A549 (cell line): ENCODE measurements around the gene THPO. TPM values are rescaled to one million over a fixed set of nuclear protein-coding genes. Genes with fewer than 3 reads are reported as not detected.

ENCODE experiments used
- ATAC-seq, 2 experiments: fragments of 200-7000 bp in 1 of 2; fragments of >200 bp in 1 of 2; cut with Nextera tagmentation in 1 of 2; cut with Tn5 transposase in 1 of 2; 3 replicates each; pipeline versions ENCODE4 v1.8.0 to v1.9.1; 2018 to 2020; ENCODE audit warnings: mild to moderate bottlenecking in 1 of 2, moderate library complexity in 1 of 2
- CTCF ChIA-PET: fragments of 300-600 bp; sonication (Branson Sonifier 250); formaldehyde crosslinking; extraction: SDS; loops from one replicate; lab custom pipeline; 2021; ENCODE audit warnings: antibody characterized with exemption, inconsistent platforms; lab: Yijun Ruan, JAX
- POLR2A ChIA-PET: fragments of 350-600 bp; formaldehyde crosslinking; extraction: SDS; loops from one replicate; lab custom pipeline; 2021; ENCODE audit warnings: antibody characterized with exemption, inconsistent platforms; lab: Yijun Ruan, JAX
- DNase-seq, 2 experiments: peaks; one replicate each; pipeline versions ENCODE4 v3.0.0 to v3.0.0-alpha.2; 2011 to 2016; ENCODE audit warnings: low read depth in 1 of 2, low spot score in 1 of 2
- FAIRE-seq: peaks from 2 replicates; lab custom pipeline; 2011; peaks lifted over from hg19 to GRCh38; lab: Jason Lieb, UNC
- H3K27ac ChIP-seq, 2 experiments: fragments of >200 bp; sonication (Bioruptor Twin); formaldehyde crosslinking; 3 replicates each; pipeline ENCODE4 v1.5.1; 2016 to 2017
- H3K4me1 ChIP-seq: fragments of >200 bp; sonication (Bioruptor Twin); formaldehyde crosslinking; 3 replicates; pipeline ENCODE4 v1.6.1; 2016
- H3K4me2 ChIP-seq: fragments of >200 bp; sonication (Bioruptor Twin); formaldehyde crosslinking; 3 replicates; pipeline ENCODE4 v1.6.1; 2016
- H3K4me3 ChIP-seq: fragments of >200 bp; sonication (Bioruptor Twin); formaldehyde crosslinking; 3 replicates; pipeline ENCODE4 v1.5.1; 2016
- H3K9me3 ChIP-seq: fragments of >200 bp; sonication (Bioruptor Twin); formaldehyde crosslinking; 3 replicates; pipeline ENCODE4 v1.6.1; 2016
- CEBPB ChIP-seq, 2 experiments: fragments of >200 bp in 1 of 2; sonication (Bioruptor Twin) in 1 of 2; formaldehyde crosslinking in 1 of 2; IDR thresholded peaks; 2 replicates each; pipeline ENCODE4 v1.6.1; 2012 to 2016
- CHD4 ChIP-seq: fragments of 200-600 bp; sonication (generic); IDR thresholded peaks from 2 replicates; pipeline ENCODE4 v1.6.1; 2016; ENCODE audit warnings: antibody characterized with exemption, mild to moderate bottlenecking, borderline replicate concordance
- FOSL2 ChIP-seq, 2 experiments: fragments of 450-650 bp in 1 of 2; fragments of >200 bp in 1 of 2; sonication (Bioruptor Twin) in 1 of 2; formaldehyde crosslinking; IDR thresholded peaks; 2 replicates each; pipeline versions ENCODE4 v1.5.0 to v1.6.1; 2016 to 2020; ENCODE audit warnings: mild to moderate bottlenecking in 1 of 2, moderate library complexity in 1 of 2
- FOXS1 ChIP-seq: fragments of 250-450 bp; sonication (Bioruptor Pico); IDR thresholded peaks from 2 replicates; pipeline ENCODE4 v1.5.0; 2020; ENCODE audit warnings: mild to moderate bottlenecking, moderate library complexity
- GATA3 ChIP-seq: IDR thresholded peaks from 2 replicates; pipeline ENCODE4 v1.6.1; 2012; ENCODE audit warnings: borderline replicate concordance
- HEYL ChIP-seq: fragments of 250-450 bp; sonication (Bioruptor Pico); IDR thresholded peaks from 2 replicates; pipeline ENCODE4 v1.8.0; 2021; ENCODE audit warnings: mild to moderate bottlenecking, moderate library complexity
- HOXA7 ChIP-seq: fragments of 250-450 bp; sonication (Bioruptor Pico); IDR thresholded peaks from 2 replicates; pipeline ENCODE4 v1.5.0; 2020; ENCODE audit warnings: mild to moderate bottlenecking, moderate library complexity
- HOXB13 ChIP-seq: fragments of 250-450 bp; sonication (Bioruptor Pico); IDR thresholded peaks from 2 replicates; pipeline ENCODE4 v1.5.0; 2020; ENCODE audit warnings: low read depth, mild to moderate bottlenecking, moderate library complexity
- MYC ChIP-seq: IDR thresholded peaks from 2 replicates; pipeline ENCODE4 v1.6.1; 2012; ENCODE audit warnings: mild to moderate bottlenecking, inconsistent platforms, low read length, improper control_type of control experiment, borderline replicate concordance
- POLR2A ChIP-seq: IDR thresholded peaks from 2 replicates; pipeline ENCODE4 v1.6.1; 2012; ENCODE audit warnings: mild to moderate bottlenecking, low read length
- RAD21 ChIP-seq, 2 experiments: fragments of >200 bp in 1 of 2; sonication (Bioruptor Twin) in 1 of 2; formaldehyde crosslinking in 1 of 2; IDR thresholded peaks in 1 of 2; conservative IDR thresholded peaks in 1 of 2; 2 replicates in 1 of 2; 3 replicates in 1 of 2; pipeline ENCODE4 v1.6.1; 2012 to 2018; ENCODE audit warnings: inconsistent platforms in 1 of 2
- SMC3 ChIP-seq: fragments of >200 bp; sonication (Bioruptor Twin); formaldehyde crosslinking; IDR thresholded peaks from 3 replicates; pipeline ENCODE4 v1.6.1; 2018; ENCODE audit warnings: inconsistent platforms
- SREBF2 ChIP-seq: fragments of 450-650 bp; IDR thresholded peaks from 2 replicates; pipeline ENCODE4 v1.6.1; 2014; ENCODE audit warnings: mild to moderate bottlenecking, moderate library complexity
- TP53 ChIP-seq: fragments of 250-450 bp; sonication (Bioruptor Pico); IDR thresholded peaks from 2 replicates; pipeline ENCODE4 v1.5.0; 2021; ENCODE audit warnings: mild to moderate bottlenecking, moderate library complexity
- ZC3H11A ChIP-seq: fragments of 450-650 bp; IDR thresholded peaks from 2 replicates; pipeline ENCODE4 v1.6.1; 2014; ENCODE audit warnings: antibody characterized with exemption, mild to moderate bottlenecking
- ZNF302 ChIP-seq: fragments of 250-450 bp; sonication (Bioruptor Pico); IDR thresholded peaks from 2 replicates; pipeline ENCODE4 v1.9.0; 2021; ENCODE audit warnings: inconsistent platforms, mild to moderate bottlenecking, moderate library complexity
- WGBS: methylation state at CpG from one replicate; pipeline ENCODE4 v1.1.6; 2017; ENCODE audit errors: missing lambda C conversion rate; 5-methylcytosine and 5-hydroxymethylcytosine counted together
- polyA plus RNA-seq, 4 experiments: library from polyadenylated mRNA; depleted of rRNA in 3 of 4; stranded (reverse); fragments of >200 nt; fragmentation: RNase III in 1 of 4; extraction: RNeasy Plus Mini Kit Qiagen cat#74134 plus additional on column Dnase treatment in 1 of 4; gene quantifications; 2 replicates in 3 of 4; 3 replicates in 1 of 4; pipeline ENCODE4 v1.2.3, GENCODE V29; 2011 to 2017
- small RNA-seq, 6 experiments: library from RNA; depleted of rRNA; stranded (forward); fragments of <200 nt; gene quantifications; one replicate each; pipeline ENCODE3, GENCODE V24; 2012
- TF ChIP-seq, protein P1 (sequence below): fragments of 250-450 bp; sonication (Bioruptor Pico); IDR thresholded peaks from 2 replicates; pipeline ENCODE4 v1.5.0; 2021; ENCODE audit warnings: mild to moderate bottlenecking, moderate library complexity, borderline replicate concordance
- TF ChIP-seq, protein P2 (sequence below): fragments of 250-450 bp; sonication (Bioruptor Pico); IDR thresholded peaks from 2 replicates; pipeline ENCODE4 v1.5.0; 2020; ENCODE audit warnings: low read depth, mild to moderate bottlenecking, moderate library complexity
- TF ChIP-seq, protein P3 (sequence below): IDR thresholded peaks from 2 replicates; pipeline ENCODE4 v1.6.1; 2012
- TF ChIP-seq, protein P4 (sequence below): fragments of >200 bp; sonication (Bioruptor Twin); formaldehyde crosslinking; IDR thresholded peaks from 2 replicates; pipeline ENCODE4 v1.6.1; 2016

Gene THPO
- polyA plus RNA-seq, 2 of the 4 experiments (the other 2 are of a cell fraction): 0.06 TPM; not detected in 1

DNA sequence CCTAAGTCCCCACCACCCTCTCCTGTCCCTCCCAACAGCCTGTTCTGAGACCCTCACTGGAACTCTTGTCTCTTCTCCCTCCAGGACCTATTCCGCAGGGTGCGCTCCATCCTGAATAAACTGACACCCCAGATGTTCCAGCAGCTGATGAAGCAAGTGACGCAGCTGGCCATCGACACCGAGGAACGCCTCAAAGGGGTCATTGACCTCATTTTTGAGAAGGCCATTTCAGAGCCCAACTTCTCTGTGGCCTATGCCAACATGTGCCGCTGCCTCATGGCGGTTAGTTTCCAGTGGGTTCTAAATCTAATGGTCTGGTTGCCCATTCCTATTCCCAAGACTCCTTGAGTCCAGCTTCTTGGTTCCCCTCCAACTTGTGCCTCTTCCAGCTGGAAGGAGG lies 54.3 kb downstream of the THPO start:
- no peak for TF ChIP-seq CEBPB (IDR thresholded peaks at IDR 0.05)
- no peak for TF ChIP-seq SREBF2
- TF ChIP-seq HOXB13 (CRISPR knock-in tag): no peak
- no peak for TF ChIP-seq ZC3H11A
- TF ChIP-seq, all 56 proteins: peak for 0
- WGBS: 96% methylated on average over 8 of the region's 8 CpGs
- Histone ChIP-seq H3K9me3 (no peaks in the 10 kb centered on the region), H3K4me1 (peaks cover 24% of the 10 kb centered on the region), H3K4me3 (no peak overlapping the region), H3K4me2 (no peak overlapping the region), H3K27ac (no peak overlapping the region)
- ChIA-PET POLR2A (no interaction called here), CTCF (interaction anchor here (1.2 to 1.4 kb wide), 2 partner anchors 14 to 32 kb away, joined by 4 read pairs; partner anchors contain the start of gene FAM131A)
- ATAC-seq (no peak), FAIRE-seq (no peak), DNase-seq (no peak)

DNA sequence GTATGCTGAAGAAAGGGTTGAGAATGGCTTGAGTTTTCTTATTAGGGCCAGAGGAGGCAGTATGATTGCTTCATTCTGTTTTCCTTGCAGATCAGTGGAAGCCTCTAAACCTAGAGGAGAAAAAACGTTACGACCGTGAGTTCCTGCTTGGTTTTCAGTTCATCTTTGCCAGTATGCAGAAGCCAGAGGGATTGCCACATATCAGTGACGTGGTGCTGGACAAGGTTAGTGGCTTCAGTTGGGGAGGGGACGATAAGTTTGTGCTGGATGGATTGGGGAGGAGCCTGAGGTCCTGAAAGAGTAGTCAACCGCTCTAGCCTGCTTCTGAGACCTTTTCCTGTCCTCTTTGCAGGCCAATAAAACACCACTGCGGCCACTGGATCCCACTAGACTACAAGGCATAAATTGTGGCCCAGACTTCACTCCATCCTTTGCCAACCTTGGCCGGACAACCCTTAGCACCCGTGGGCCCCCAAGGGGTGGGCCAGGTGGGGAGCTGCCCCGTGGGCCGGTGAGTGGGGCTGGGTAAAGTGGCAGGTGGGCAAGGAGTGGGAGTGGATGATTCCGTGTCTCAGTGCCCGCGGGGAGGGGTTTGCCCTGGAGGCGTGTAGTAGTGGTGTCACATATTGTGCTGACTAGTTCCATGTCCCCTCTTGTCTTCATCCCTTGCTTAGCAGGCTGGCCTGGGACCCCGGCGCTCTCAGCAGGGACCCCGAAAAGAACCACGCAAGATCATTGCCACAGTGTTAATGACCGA lies 55.1 kb downstream of the THPO start:
- no peak overlapping the region for H3K27ac ChIP-seq
- TF ChIP-seq, protein P1, sequence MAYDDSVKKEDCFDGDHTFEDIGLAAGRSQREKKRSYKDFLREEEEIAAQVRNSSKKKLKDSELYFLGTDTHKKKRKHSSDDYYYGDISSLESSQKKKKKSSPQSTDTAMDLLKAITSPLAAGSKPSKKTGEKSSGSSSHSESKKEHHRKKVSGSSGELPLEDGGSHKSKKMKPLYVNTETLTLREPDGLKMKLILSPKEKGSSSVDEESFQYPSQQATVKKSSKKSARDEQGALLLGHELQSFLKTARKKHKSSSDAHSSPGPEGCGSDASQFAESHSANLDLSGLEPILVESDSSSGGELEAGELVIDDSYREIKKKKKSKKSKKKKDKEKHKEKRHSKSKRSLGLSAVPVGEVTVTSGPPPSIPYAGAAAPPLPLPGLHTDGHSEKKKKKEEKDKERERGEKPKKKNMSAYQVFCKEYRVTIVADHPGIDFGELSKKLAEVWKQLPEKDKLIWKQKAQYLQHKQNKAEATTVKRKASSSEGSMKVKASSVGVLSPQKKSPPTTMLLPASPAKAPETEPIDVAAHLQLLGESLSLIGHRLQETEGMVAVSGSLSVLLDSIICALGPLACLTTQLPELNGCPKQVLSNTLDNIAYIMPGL (CRISPR knock-in tag): no peak
- TF ChIP-seq RAD21 (conservative IDR thresholded peaks at IDR 0.05 in 1 of 2, IDR thresholded peaks at IDR 0.05 in 1 of 2): no peak
- TF ChIP-seq GATA3: no peak
- TF ChIP-seq, protein P2, sequence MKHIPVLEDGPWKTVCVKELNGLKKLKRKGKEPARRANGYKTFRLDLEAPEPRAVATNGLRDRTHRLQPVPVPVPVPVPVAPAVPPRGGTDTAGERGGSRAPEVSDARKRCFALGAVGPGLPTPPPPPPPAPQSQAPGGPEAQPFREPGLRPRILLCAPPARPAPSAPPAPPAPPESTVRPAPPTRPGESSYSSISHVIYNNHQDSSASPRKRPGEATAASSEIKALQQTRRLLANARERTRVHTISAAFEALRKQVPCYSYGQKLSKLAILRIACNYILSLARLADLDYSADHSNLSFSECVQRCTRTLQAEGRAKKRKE (CRISPR knock-in tag): no peak
- no peak for TF ChIP-seq FOSL2 (IDR thresholded peaks at IDR 0.05)
- no peak for TF ChIP-seq FOSL2 (CRISPR knock-in tag; IDR thresholded peaks at IDR 0.05)
- TF ChIP-seq HEYL (CRISPR knock-in tag): no peak
- no peak for TF ChIP-seq ZC3H11A
- no peak for TF ChIP-seq TP53 (CRISPR knock-in tag)
- TF ChIP-seq POLR2A: no peak
- no peak for TF ChIP-seq ZNF302 (CRISPR knock-in tag)
- TF ChIP-seq, protein P3, sequence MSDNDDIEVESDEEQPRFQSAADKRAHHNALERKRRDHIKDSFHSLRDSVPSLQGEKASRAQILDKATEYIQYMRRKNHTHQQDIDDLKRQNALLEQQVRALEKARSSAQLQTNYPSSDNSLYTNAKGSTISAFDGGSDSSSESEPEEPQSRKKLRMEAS: no peak
- TF ChIP-seq SMC3: no peak
- TF ChIP-seq, protein P4, sequence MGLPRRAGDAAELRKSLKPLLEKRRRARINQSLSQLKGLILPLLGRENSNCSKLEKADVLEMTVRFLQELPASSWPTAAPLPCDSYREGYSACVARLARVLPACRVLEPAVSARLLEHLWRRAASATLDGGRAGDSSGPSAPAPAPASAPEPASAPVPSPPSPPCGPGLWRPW: no peak
- TF ChIP-seq HOXA7 (CRISPR knock-in tag): no peak
- TF ChIP-seq CHD4: no peak
- no peak for TF ChIP-seq FOXS1 (CRISPR knock-in tag)
- TF ChIP-seq MYC: no peak
- no peak for FAIRE-seq
- 91% methylated on average over 16 of the region's 20 CpGs for WGBS
- H3K9me3 ChIP-seq: no peaks in the 10 kb centered on the region
- no peak for ATAC-seq
- ChIA-PET POLR2A (interaction anchor here (0.6 kb wide), 1 partner anchor 40 kb away, joined by 3 read pairs; no protein-coding TSS in a partner anchor), CTCF (interaction anchor here (1.2 kb wide), 1 partner anchor 15 kb away, joined by 4 read pairs; the partner anchor contains the start of gene FAM131A)
- H3K4me1 ChIP-seq: peaks cover 32% of the 10 kb centered on the region
- no peak for DNase-seq
- no peak overlapping the region for H3K4me3 ChIP-seq
- no peak overlapping the region for H3K4me2 ChIP-seq

Small RNAs within 50 kb of the gene (small RNA-seq; reads per million reads assigned to genes)
- gene SNORD66: 58.0 to 1,606 (median 355) reads per million in 6 experiments

Other genes starting within 250 kb of the THPO start
- gene EIF2B5, start 242.8 kb downstream of the THPO start, polyA plus RNA-seq (2011; rRNA removed): 32.7 and 33.9 TPM in 2 replicates
- gene EIF2B5, start 242.8 kb downstream of the THPO start, polyA plus RNA-seq (2017; fragmentation: RNase III; extraction: RNeasy Plus Mini Kit Qiagen cat#74134 plus additional on column Dnase treatment): 29.8 to 32.5 TPM (median 32.1 TPM) in 3 replicates
- gene DVL3, start 222.8 kb downstream of the THPO start, polyA plus RNA-seq (2011; rRNA removed): 14.1 and 17.7 TPM in 2 replicates
- gene DVL3, start 222.8 kb downstream of the THPO start, polyA plus RNA-seq (2017; fragmentation: RNase III; extraction: RNeasy Plus Mini Kit Qiagen cat#74134 plus additional on column Dnase treatment): 23.6 to 24.4 TPM (median 23.9 TPM) in 3 replicates
- gene AP2M1, start 203.4 kb downstream of the THPO start, polyA plus RNA-seq (2011; rRNA removed): 274 and 316 TPM in 2 replicates
- gene AP2M1, start 203.4 kb downstream of the THPO start, polyA plus RNA-seq (2017; fragmentation: RNase III; extraction: RNeasy Plus Mini Kit Qiagen cat#74134 plus additional on column Dnase treatment): 285 to 298 TPM (median 288 TPM) in 3 replicates
- gene ABCF3, start 192.0 kb downstream of the THPO start, polyA plus RNA-seq (2011; rRNA removed): 34.6 and 35.3 TPM in 2 replicates
- gene ABCF3, start 192.0 kb downstream of the THPO start, polyA plus RNA-seq (2017; fragmentation: RNase III; extraction: RNeasy Plus Mini Kit Qiagen cat#74134 plus additional on column Dnase treatment): 46.6 to 50.2 TPM (median 47.7 TPM) in 3 replicates
- gene VWA5B2, start 148.6 kb downstream of the THPO start, polyA plus RNA-seq (2011; rRNA removed): 0.11 and 0.37 TPM in 2 replicates
- 0.37 to 0.48 TPM (median 0.47 TPM) in 3 replicates for gene VWA5B2, start 148.6 kb downstream of the THPO start, polyA plus RNA-seq (2017; fragmentation: RNase III; extraction: RNeasy Plus Mini Kit Qiagen cat#74134 plus additional on column Dnase treatment)
- gene ALG3, start 129.2 kb downstream of the THPO start, polyA plus RNA-seq (2011; rRNA removed): 49.1 and 74.4 TPM in 2 replicates
- 55.9 to 59.6 TPM (median 57.6 TPM) in 3 replicates for gene ALG3, start 129.2 kb downstream of the THPO start, polyA plus RNA-seq (2017; fragmentation: RNase III; extraction: RNeasy Plus Mini Kit Qiagen cat#74134 plus additional on column Dnase treatment)
- 12.7 and 17.0 TPM in 2 replicates for gene EEF1AKMT4, start 128.5 kb downstream of the THPO start, polyA plus RNA-seq (2011; rRNA removed)
- 9.0 to 9.8 TPM (median 9.7 TPM) in 3 replicates for gene EEF1AKMT4, start 128.5 kb downstream of the THPO start, polyA plus RNA-seq (2017; fragmentation: RNase III; extraction: RNeasy Plus Mini Kit Qiagen cat#74134 plus additional on column Dnase treatment)
- gene CAMK2N2, start 116.7 kb downstream of the THPO start, polyA plus RNA-seq (2011; rRNA removed): 0.05 and 0.20 TPM in 2 replicates
- gene CAMK2N2, start 116.7 kb downstream of the THPO start, polyA plus RNA-seq (2017; fragmentation: RNase III; extraction: RNeasy Plus Mini Kit Qiagen cat#74134 plus additional on column Dnase treatment): 0.71 to 0.88 TPM (median 0.84 TPM) in 3 replicates
- gene ECE2, start 102.2 kb downstream of the THPO start, polyA plus RNA-seq (2011; rRNA removed): not detected in 2 replicates
- gene ECE2, start 102.2 kb downstream of the THPO start, polyA plus RNA-seq (2017; fragmentation: RNase III; extraction: RNeasy Plus Mini Kit Qiagen cat#74134 plus additional on column Dnase treatment): not detected in 3 replicates
- gene PSMD2, start 79.0 kb downstream of the THPO start, polyA plus RNA-seq (2011; rRNA removed): 267 and 304 TPM in 2 replicates
- 503 to 541 TPM (median 522 TPM) in 3 replicates for gene PSMD2, start 79.0 kb downstream of the THPO start, polyA plus RNA-seq (2017; fragmentation: RNase III; extraction: RNeasy Plus Mini Kit Qiagen cat#74134 plus additional on column Dnase treatment)
- 152 and 185 TPM in 2 replicates for gene EIF4G1, start 63.6 kb downstream of the THPO start, polyA plus RNA-seq (2011; rRNA removed)
- 248 to 261 TPM (median 254 TPM) in 3 replicates for gene EIF4G1, start 63.6 kb downstream of the THPO start, polyA plus RNA-seq (2017; fragmentation: RNase III; extraction: RNeasy Plus Mini Kit Qiagen cat#74134 plus additional on column Dnase treatment)
- gene FAM131A, start 40.6 kb downstream of the THPO start, polyA plus RNA-seq (2011; rRNA removed): 5.2 and 5.7 TPM in 2 replicates
- 5.4 to 6.1 TPM (median 6.0 TPM) in 3 replicates for gene FAM131A, start 40.6 kb downstream of the THPO start, polyA plus RNA-seq (2017; fragmentation: RNase III; extraction: RNeasy Plus Mini Kit Qiagen cat#74134 plus additional on column Dnase treatment)
- gene CLCN2, start 16.6 kb downstream of the THPO start, polyA plus RNA-seq (2011; rRNA removed): 2.2 and 2.7 TPM in 2 replicates
- 4.4 to 5.4 TPM (median 4.9 TPM) in 3 replicates for gene CLCN2, start 16.6 kb downstream of the THPO start, polyA plus RNA-seq (2017; fragmentation: RNase III; extraction: RNeasy Plus Mini Kit Qiagen cat#74134 plus additional on column Dnase treatment)
- gene POLR2H, start 16.5 kb downstream of the THPO start, polyA plus RNA-seq (2011; rRNA removed): 112 and 127 TPM in 2 replicates
- gene POLR2H, start 16.5 kb downstream of the THPO start, polyA plus RNA-seq (2017; fragmentation: RNase III; extraction: RNeasy Plus Mini Kit Qiagen cat#74134 plus additional on column Dnase treatment): 98.9 to 104 TPM (median 103 TPM) in 3 replicates
- 0.12 and 0.19 TPM in 2 replicates for gene CHRD, start 1.8 kb upstream of the THPO start, polyA plus RNA-seq (2011; rRNA removed)
- gene CHRD, start 1.8 kb upstream of the THPO start, polyA plus RNA-seq (2017; fragmentation: RNase III; extraction: RNeasy Plus Mini Kit Qiagen cat#74134 plus additional on column Dnase treatment): 0.13 to 0.32 TPM (median 0.14 TPM) in 3 replicates
- gene EPHB3, start 183.6 kb upstream of the THPO start, polyA plus RNA-seq (2011; rRNA removed): 0.36 and 0.52 TPM in 2 replicates
- 0.18 to 0.50 TPM (median 0.29 TPM) in 3 replicates for gene EPHB3, start 183.6 kb upstream of the THPO start, polyA plus RNA-seq (2017; fragmentation: RNase III; extraction: RNeasy Plus Mini Kit Qiagen cat#74134 plus additional on column Dnase treatment)